ENCODE measurements around the gene BCL10. TPM values are rescaled to one million over a fixed set of nuclear protein-coding genes. Genes with fewer than 3 reads are reported as not detected.

BCL10 gene
- total RNA-seq, 1 experiment from 2014 or later: 33.8 TPM

- TF ChIP-seq ZBTB33 (IDR thresholded peaks at IDR 0.05; ENCODE audit: extremely low read depth, insufficient replicate concordance, low read length) (peak; percentile 69), EZH2 (IDR thresholded peaks at IDR 0.05) (no peak), JUND (IDR thresholded peaks at IDR 0.05) (peak; percentile 99), POLR2A (IDR thresholded peaks at IDR 0.05; ENCODE audit: borderline replicate concordance, extremely low read depth, insufficient read depth, insufficient read length) (no peak)
These were observed 12.9 kb upstream of the BCL10 start (continued) for GRCh38 chr1:85289207-85289847.

GRCh38 chr1:85284202-85284601 is 7.8 kb upstream of the BCL10 start:
- Histone ChIP-seq H3K9me3 (ENCODE audit: control insufficient read depth in 1 of 2, insufficient read depth in 1 of 2, low read depth in 1 of 2, low read length in 2 of 2) (no peaks in the 10 kb centered on the region), H3K36me3 (ENCODE audit: control insufficient read depth in 1 of 2, insufficient read depth in 2 of 2, low read length in 2 of 2) (no peaks in the 10 kb centered on the region), H3K4me3 (replicated peaks in 1 of 2; ENCODE audit: low read depth in 1 of 2, low read length in 2 of 2) (no peak overlapping the region), H3K9ac (ENCODE audit: low read length) (no peak overlapping the region), H3K79me2 (ENCODE audit: insufficient read depth, low read length) (no peaks in the 10 kb centered on the region), H3K4me1 (ENCODE audit: control insufficient read depth in 1 of 2, insufficient read depth in 2 of 2, low read length in 2 of 2) (peaks cover 11 to 38% of the 10 kb centered on the region in 2 experiments), H3K27me3 (ENCODE audit: insufficient read depth, low read length) (no peaks in the 10 kb centered on the region), H2AFZ (ENCODE audit: low read depth, low read length, poor library complexity, severe bottlenecking) (no peak overlapping the region), H3K9me2 (ENCODE audit: insufficient read depth) (no peaks in the 10 kb centered on the region), H3K27ac (ENCODE audit: low read depth, low read length) (no peak overlapping the region), H3K4me2 (ENCODE audit: low read length) (no peak overlapping the region), H4K20me1 (ENCODE audit: insufficient read depth) (no peaks in the 10 kb centered on the region)
- RAD21 ChIA-PET (ENCODE audit: low non-redundant PET in 1 of 2, low total read pairs in 2 of 2, uncharacterized antibody in 2 of 2, unreplicated experiment in 2 of 2): no interaction called here
- DNase-seq (ENCODE audit: low read depth, low spot score): no peak
- CTCF ChIA-PET: no interaction called here
- POLR2A ChIA-PET: interaction anchor here (1.5 kb wide), 1 partner anchor 8 kb away, joined by 4 read pairs; the partner anchor contains the start of gene BCL10
- no peak for ATAC-seq
- TF ChIP-seq CTCF (IDR thresholded peaks at IDR 0.05 in 2 of 3, conservative IDR thresholded peaks at IDR 0.05 in 1 of 3; ENCODE audit: borderline replicate concordance in 1 of 3, insufficient read depth in 1 of 3, low read depth in 2 of 3, low read length in 2 of 3) (no peak), MAX (IDR thresholded peaks at IDR 0.05) (no peak), ZNF274 (IDR thresholded peaks at IDR 0.05; ENCODE audit: low read depth, low read length) (no peak), CEBPB (IDR thresholded peaks at IDR 0.05; ENCODE audit: low read depth) (no peak), SIN3A (IDR thresholded peaks at IDR 0.05; ENCODE audit: low read depth) (no peak), POLR2AphosphoS5 (IDR thresholded peaks at IDR 0.05; ENCODE audit: low read depth, low read length) (no peak), EGR1 (IDR thresholded peaks at IDR 0.05; ENCODE audit: low read depth) (no peak), REST (IDR thresholded peaks at IDR 0.05; ENCODE audit: low read depth) (no peak), ELF1 (IDR thresholded peaks at IDR 0.05; ENCODE audit: borderline replicate concordance, low read depth) (no peak)
- no TSS peak for BruUV-seq (replicated peaks)
- intact Hi-C loops (cut with micrococcal nuclease): no loop called here

Measured in HCT116 (cell line).